ENCODE data around the gene SLC35D1. TPM values are rescaled to one million over a fixed set of nuclear protein-coding genes. Genes with fewer than 3 reads are reported as not detected.

SLC35D1 gene
- total and polyA plus RNA-seq, 2 of the 8 experiments (the other 6 are each of a cell fraction or from before 2014, with no cell fraction given), result 1.2 to 2.7 TPM

GRCh38 chr1:67020304-67020703 is 33.6 kb downstream of the SLC35D1 start (continued):
- TF ChIP-seq CHD7 (IDR thresholded peaks at IDR 0.05; ENCODE audit: insufficient replicate concordance, low read length) (no peak), JUND (IDR thresholded peaks at IDR 0.05; ENCODE audit: low read length) (no peak)
